HTR-8/SVneo (cell line): ENCODE results near the gene CFL2.
"Not testable (repeated sequence)": the region's sequence is repeated elsewhere in the genome, so short reads cannot be mapped to it uniquely, and the experiment has no call there.

ENCODE experiments used
- DNase-seq: peaks from one replicate; pipeline ENCODE4 v3.0.0; 2011; ENCODE audit warnings: low spot score, mixed read lengths; ENCODE audit not compliant: insufficient read length
- FAIRE-seq: peaks from 2 replicates; lab custom pipeline; 2011; peaks lifted over from hg19 to GRCh38; lab: Jason Lieb, UNC

CFL2 gene

DNA sequence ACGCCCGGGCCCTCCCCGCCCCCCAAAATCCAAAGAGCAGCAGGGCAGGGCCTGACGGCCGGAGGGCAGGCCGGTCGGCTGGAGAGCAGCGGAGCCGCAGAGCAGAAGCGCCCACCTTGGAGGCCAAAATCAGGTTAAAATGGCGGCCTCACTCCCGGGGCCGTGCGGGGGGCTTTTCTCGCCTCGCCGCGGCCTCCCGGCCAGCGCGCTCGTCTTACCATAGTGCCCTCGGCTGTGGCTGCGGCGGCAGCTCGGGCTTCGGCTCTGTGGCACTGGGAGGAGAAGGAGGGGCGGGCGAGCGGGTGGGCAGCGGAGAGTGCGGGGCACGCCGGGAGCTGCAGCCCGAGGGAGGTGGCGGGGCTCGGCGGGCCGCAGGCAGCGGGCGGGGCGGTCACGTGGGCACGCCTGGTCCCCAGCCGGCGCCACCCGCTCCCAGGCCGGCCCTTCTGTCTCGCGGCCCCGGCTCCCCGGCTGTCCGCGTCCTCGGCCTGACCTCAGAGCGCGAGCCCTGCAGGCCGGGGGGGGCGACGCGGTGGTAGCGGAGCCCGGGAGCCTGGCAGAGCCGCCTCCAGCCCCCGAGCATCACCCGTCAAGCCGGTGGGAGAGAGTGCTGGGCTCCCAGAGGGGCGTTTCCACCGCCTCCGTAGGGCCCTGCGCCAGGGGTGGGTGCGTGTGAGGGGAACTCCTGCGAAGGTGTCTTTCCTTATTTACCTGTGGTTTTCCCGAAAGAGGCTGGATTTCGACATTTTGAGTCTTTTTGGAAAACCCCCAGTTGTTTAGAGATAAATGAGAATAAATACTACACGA, at the start of gene CFL2:
Gene CFL2 (minus strand): TSS at position 274 of the 807 bp plus-strand sequence. CDS start 53 bp downstream, at position 221.
- FAIRE-seq = peak; percentile 73
- peak; percentile 80 for DNase-seq

DNA sequence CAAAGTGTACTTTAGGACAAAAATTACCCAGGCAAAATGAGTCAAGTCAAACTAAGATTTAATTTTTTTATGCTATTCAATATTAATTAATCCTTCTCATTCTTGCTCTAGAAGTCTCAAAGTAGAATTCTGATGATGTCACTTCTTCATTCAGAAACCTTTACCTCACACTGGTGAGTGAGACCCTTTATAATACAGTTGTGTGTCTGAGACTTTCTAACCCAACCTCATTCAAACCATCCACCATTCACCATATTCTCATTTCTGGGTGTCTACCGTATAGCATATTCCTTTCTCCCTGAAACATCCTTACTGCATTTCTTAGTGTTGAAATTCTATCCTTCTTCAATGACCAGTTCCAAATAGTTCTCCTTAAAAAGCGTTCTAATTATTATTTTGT, 40.8 kb upstream of the CFL2 start:
- FAIRE-seq = no peak
- no peak for DNase-seq

DNA sequence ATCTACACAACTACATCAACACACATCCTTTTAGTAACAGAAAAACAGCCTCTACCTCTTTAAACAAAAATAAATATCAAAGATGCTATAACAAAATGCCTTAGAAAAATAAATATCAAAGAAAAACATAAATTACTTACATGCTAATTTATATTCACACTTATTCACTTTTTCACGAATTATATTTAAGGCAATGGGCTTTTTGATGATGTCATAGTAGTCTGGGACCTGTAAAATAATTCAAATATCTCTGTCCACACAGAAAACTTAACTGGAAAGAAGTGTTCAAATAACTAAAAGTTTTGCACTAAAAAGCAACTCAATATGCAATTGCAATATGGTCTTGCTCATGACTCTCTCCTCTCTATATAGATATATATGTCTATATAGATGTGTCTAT, 40.3 kb upstream of the CFL2 start:
- DNase-seq (no peak), FAIRE-seq (no peak)

DNA sequence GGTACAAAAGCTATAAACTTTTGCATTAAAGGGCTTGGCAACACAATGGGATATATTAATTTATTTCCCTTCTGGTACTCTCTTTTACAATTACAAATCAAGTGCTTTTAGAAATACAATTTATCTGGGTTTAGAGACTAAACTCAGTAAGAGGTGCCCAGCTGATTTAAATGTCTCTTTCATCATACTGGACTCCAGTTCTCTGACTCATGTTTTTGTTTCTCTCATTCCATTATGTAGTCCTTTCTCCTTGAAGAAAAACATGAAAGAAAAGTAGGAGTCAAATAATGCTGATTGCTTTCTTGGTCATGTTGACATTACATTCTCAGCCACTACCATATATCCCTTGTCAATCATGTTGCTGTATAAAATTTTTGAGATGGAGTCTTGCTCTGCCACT, 36.3 kb upstream of the CFL2 start:
- no peak for FAIRE-seq

DNA sequence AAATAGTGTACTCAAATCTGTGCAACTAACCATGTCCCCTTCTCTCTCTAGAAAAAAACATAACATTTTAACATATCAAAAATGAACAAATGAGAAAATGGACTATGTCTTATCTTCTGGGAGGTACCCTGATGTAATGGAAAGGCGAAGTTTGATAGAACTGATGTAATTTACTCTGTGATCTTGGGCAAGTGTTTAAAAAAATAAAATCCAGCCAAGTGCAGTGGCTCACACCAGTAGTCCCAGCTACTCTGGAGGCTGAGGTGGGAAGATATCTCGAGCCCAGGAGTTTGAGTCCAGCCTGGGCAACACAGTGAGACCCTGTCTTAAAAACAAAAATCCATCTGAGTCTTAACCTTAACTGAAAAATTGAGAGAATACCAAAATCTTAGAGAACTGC, 35.8 kb upstream of the CFL2 start:
- FAIRE-seq (no peak), DNase-seq (no peak)

More for the DNA sequence above, 36.3 kb upstream of the CFL2 start:
- DNase-seq = no peak

DNA sequence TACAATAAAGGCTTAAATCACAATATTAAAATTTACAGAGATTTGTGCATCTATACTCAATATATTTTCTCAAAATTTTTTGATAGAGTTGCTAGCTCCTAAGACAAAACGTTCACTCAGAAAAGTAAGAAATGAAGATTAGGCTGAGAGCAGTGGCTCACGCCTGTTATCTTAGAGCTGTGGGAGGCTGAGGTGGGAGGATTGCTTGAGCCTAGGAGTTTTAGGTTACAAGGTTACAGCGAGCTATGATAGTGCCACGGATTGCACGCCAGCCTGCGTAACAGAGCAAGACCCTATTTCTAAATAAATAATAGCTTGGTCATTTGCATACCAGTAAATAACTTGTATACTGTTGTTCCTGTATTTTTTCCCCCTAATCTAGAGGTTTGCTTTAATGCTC, 35.0 kb upstream of the CFL2 start:
- FAIRE-seq (no peak), DNase-seq (no peak)

DNA sequence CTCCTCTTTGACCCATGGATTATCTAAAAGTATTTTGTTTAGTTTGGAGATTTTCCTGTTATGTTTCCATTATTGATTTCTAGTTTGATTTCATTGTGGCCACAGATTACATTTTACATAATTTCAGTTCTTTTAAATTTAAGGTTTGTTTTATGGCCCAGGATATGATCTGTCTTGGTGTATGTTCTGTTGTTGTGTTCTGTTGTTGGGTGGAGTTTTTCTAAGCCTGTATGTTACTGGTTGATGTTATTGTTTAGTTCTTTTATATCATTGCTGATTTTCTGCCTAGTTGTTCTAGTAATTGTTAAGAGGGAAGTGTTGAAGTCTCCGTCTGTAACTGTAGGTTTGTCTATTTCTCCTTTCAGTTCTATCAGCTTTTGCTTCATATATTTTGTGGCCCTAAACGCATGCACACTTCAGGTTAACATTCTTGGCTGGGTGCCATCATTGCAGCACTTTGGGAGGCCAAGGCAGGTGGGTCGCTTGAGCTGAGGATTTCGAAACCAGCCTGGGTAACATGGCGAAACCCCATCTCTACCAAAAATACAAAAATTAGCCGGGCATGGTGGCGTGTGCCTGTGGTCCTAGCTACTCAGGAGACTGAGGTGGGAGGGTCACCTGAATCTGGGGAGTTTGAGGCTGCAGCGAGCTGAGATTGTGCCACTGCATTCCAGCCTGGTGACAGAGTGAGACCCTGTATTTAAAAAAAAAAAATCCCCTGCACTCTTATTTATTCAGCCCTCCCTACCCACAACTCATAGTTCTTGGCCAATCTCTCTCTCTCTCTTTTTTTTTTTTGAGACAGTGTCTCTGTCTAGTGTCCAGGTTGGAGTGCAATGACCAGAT, 28.1 kb upstream of the CFL2 start:
- FAIRE-seq = no peak
- no peak for DNase-seq

DNA sequence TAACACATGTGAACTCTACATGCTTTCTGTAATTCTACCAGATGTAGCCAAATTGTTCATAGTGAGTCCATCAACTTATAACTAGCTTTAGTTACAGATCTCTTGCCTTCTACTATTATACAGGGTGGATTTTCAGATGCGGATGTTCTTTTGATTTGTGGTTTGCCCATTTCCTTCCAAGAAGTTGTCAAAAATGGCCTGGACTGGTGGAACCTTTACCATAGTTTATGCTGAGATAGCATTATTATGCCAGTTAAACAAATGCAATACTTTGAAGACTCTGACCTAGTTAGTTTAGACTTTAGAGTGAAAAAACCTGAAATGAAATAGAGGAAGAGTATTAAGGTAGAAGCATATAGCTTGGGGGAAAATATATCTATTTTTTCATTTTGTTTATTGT, 27.4 kb upstream of the CFL2 start:
- DNase-seq (no peak), FAIRE-seq (no peak)

DNA sequence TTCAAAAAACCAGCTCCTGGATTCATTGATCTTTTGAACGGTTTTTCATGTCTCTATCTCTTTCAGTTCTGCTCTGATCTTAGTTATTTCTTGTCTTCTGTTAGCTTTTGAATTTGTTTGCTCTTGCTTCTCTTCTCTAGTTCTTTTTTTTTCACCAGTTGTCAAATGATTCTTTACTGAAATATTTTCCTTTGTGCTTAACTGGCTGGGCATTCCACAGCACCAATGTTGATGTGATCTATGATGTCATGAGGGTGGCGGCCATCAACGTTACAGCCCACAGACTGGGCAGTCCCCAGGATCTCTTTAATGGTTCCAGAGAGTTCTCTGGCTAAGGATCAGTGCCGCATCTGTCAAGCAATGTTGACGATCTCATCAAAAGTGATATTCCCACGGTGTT, 25.7 kb upstream of the CFL2 start:
- not testable (repeated sequence) for DNase-seq, FAIRE-seq

DNA sequence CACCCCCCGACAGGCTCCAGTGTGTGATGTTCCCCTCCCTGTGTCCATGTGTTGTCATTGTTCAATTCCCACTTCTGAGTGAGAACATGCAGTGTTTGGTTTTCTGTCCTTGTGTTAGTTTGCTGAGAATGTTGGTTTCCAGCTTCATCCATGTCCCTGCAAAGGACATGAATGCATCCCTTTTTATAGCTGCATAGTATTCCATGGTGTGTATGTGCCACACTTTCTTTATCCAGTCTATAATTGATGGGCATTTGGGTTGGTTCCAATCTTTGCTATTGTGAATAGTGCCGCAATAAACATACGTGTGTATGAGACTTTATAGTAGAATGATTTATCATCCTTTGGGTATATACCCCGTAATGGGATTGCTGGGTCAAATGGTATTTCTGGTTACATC, 22.7 kb upstream of the CFL2 start:
- not testable (repeated sequence) for DNase-seq

DNA sequence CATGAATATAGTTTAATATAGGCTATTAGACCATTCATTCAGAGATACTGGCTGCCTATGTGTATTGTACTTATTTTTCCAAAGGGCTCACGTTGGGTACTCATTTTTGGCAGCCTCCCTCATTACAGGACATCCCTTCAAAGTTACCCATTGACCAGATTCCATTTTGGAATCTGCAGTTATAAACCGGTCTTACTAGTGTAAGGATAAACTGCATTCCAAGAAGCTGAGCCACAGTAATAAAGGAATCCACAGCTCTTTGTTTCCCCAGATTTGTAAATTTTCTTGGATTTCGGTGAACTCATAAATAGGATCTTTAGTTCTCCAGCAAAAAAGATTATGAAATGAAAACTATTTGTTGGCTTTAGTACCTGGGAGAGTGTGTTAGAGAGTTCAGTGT, 18.9 kb upstream of the CFL2 start:
- DNase-seq (no peak), FAIRE-seq (no peak)

More for the DNA sequence above, 22.7 kb upstream of the CFL2 start:
- not testable (repeated sequence) for FAIRE-seq

DNA sequence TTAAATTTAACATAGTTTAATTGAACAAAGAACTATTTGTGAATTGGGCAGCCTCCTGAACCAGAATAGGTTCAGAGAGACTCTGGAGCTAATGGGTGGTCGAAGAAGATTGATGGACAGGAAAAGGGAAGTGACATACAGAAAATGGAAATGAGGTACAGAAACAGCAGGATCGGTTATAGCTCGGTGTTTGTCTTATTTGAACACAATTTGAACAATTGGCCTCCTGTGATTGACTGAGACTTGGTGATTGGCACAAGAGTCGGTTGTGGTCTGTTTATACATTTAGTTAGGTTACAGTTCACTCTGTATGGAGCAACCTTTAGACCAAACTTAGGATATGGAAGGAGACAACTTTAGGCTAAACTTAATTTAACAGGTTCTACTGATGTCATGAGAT, 18.4 kb upstream of the CFL2 start:
- DNase-seq (no peak), FAIRE-seq (no peak)

DNA sequence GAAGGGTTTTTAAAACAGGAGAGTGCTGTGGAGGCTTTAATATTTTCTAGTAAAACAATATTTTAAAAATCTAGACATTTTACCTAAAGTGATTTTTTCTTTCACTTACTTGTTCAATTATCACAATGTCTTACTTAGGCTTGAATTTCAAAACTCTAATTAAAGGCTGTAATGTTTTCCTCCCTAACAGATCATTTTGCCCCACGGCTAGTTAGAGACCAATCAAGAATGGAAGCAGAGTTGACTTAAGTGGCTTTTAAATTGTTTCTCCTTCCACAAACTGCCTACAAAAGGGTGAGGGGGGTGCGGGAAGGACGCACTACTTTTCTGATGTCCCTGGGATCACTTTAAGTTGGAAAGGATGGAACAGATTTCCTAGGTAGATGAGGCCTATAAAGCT, 9.5 kb upstream of the CFL2 start:
- FAIRE-seq (no peak), DNase-seq (no peak)

DNA sequence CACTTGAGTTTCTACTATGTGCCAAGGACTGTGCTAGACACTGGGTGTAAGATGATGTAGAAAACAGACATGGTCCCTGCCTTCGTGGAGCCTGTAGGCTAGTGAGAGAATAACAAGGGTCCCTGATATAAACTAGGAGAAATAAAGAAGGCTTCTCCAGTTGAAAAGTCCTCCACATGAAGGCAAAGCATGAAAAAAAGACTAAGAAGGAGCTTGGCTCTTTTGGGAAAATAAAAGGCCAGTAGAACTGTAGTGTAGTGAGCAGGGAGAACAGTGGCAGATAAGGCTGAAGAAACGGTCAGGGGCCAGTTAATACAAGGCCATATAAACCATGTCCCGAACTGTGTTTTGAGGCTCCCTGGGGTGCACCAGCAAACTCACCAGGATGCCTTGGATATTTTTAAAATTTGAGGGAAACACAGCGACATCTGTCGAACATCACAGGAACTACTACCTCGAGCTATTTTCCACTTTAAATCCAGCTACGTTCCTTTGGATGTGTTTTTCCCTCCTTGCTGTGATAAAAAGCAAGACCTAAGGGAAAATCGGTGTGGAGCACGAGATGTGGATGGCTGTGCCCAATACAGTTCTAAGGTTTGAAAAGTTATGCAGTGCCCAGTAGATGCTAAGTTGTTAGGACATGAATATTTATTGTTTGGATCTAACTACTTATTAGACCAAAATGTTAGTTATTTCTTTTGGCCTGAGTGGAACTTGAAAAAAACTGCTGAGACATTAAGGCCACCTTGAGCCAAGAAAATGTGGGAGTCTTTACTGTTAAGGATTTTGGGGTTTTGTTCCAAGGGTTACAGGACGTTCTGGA, 8.5 kb upstream of the CFL2 start:
- DNase-seq (peak; percentile 70), FAIRE-seq (no peak)

DNA sequence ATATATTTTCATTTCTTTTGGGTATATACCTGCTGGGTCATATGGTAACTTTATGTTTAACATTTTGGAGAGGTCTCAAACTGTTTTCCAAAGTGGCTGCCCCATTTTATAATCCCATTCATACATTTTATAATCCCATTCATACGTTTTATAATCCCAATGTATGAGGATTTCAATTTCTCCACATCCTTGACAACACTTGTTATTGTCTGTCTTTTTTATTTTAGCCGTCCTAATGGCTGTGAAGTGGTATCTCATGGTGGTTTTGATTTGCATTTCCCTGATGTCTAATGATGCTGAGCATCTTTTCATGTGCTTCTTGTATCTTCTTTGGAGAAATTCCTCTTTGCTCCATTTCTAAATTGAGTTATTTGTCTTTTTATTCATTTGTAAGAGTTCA, 6.7 kb upstream of the CFL2 start:
- no peak for FAIRE-seq
- DNase-seq = no peak

DNA sequence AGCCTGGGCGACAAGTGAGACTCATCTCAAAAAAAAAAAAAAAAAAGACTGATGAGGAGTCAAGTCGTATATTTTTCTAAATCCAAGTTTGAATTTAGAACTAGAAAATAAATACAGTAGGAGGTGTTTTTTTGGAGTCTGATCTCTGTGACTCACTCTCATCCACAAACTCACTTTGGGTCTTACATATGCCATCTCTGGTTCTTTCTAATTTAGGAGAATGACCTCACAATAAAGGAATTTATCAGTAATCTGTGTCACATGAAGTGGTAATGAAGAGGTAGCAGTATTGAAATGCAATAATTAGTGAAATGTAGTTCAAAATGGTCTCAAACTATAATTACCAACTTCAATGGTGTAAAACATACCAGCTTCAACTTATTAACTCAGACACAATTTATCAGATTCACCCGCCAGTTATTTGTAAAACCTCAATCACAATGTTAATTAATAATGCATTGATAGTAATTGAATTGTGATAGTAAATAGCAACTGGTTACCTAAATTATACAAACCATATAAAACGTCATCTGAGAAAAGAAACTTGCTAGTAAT, 4.4 kb upstream of the CFL2 start:
- FAIRE-seq (no peak), DNase-seq (no peak)

DNA sequence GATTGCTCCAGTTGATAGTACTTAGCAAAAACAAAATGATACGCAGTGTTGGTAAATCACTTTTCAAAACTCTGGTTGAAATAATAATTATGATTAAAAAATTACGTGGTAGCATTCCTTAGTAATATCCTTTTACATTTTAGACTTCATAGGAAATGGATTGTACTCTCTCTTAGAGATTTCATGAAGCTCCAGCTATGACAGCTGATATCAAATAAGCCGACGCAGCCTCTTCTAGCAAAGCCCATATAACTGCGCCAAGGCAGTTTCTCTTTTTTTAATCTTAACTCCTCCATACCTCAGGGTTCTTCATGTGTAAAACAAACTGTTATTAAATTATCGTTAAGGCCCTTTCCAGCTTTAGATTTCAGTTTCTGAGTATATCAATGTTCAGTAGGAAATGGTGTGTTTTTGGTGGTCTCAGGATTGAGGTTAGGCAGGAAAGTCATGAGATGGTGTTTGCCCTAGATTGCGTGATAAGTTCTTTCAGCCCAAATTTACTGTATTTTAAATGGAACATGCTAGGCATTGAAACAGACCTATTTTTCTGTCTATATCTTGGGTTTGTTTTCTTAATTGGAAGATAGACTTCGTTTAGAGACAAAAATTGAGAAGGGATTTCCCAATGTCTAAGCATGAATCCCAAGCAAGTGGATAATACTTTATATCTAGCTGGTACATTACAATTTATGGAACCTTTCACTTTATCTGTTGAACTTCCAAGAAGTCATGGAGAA, 902 bp upstream of the CFL2 start:
- DNase-seq (no peak), FAIRE-seq (no peak)

DNA sequence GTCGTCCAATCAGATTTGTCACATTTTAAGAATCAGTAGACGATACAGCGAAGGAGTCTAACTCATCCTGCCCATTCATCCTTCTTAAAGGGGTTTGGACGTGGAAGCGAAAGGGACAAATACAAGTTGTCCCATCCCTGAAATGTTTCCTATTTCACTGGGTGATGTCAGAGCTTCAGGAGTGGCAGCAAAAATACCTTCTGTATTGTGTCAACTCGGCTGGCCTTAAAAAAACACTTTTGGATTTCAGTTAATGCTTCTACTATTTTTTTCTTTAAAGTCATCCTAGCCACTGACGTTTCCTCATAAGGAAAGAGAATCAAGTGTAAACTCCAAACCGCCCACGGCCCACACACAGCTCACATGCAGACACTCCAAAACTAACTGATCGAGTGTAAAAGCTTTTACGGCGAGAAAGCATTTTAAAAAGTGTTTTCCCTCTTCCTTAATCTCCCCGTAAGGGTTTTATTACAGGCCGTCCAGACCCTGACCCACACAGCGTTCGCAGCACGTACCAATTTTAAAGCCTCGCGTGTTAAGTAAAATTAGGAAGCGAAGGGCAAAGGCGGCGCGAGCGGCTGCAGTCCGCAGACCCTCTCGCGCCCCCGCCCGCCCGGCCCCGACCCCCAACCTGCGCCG, 593 bp downstream of the CFL2 start:
- DNase-seq (no peak), FAIRE-seq (no peak)

DNA sequence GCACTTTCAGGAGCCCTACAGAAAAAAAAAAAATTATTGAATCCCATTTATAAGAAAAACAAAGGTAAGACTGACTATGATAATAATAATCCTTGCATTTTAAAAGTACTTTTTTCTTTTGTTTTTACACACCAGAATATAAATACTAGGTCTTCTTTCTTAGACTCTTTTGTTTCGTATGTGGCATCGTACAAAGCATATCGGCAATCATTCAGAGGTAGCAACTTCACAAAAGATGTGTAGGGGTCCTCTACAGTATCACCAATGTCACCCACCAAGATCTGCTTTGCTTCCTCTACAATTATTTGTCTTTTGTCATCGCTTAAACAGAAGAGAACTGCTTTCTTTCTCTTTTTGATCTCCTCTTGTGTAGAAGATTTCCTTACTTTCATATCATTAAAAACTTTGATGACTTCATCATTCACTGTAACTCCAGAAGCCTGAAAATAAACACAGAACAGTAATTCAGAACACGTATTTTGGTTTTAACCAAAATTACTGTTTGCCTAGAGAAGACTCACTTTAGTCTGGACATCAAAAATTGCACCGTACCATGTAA, 1.2 kb downstream of the CFL2 start:
- FAIRE-seq = no peak
- no peak for DNase-seq
